IMR-90 (cell line): ENCODE measurements around the gene STRN. TPM values are rescaled to one million over a fixed set of nuclear protein-coding genes. Genes with fewer than 3 reads are reported as not detected.

ENCODE experiments used
- ATAC-seq: fragments of 200-7000 bp; cut with Tn5 transposase; 2 replicates; pipeline ENCODE4 v1.9.1; 2020; ENCODE audit warnings: low read depth, mild to moderate bottlenecking, moderate library complexity
- BruUV-seq: library from RNA; stranded (reverse); fragments of 400-500 nt; replicated peaks from 2 replicates; lab custom pipeline; 2021; lab: Mats Ljungman, UMichigan
- CTCF ChIA-PET: fragments of 300-600 bp; formaldehyde crosslinking; extraction: SDS; loops from one replicate; lab custom pipeline; 2021; ENCODE audit warnings: antibody characterized with exemption; lab: Yijun Ruan, JAX
- POLR2A ChIA-PET: fragments of 300-600 bp; sonication (Branson Sonifier 250); formaldehyde crosslinking; loops from one replicate; lab custom pipeline; 2022; ENCODE audit warnings: antibody characterized with exemption; ENCODE audit not compliant: unreplicated experiment; lab: Charles Lee
- DNase-seq: peaks from one replicate; pipeline ENCODE4 v3.0.0; 2013
- H2AFZ ChIP-seq: replicated peaks from 2 replicates; pipeline ENCODE3; 2013; ENCODE audit warnings: low read length, mild to moderate bottlenecking; ENCODE audit not compliant: poor library complexity
- H2AK5ac ChIP-seq: 2 replicates; pipeline ENCODE4 v1.6.1; 2013; ENCODE audit warnings: low read depth, low read length, inconsistent platforms
- H2AK9ac ChIP-seq: replicated peaks from 2 replicates; pipeline ENCODE3; 2013; ENCODE audit warnings: mild to moderate bottlenecking, low read depth, low read length, moderate library complexity; ENCODE audit not compliant: poor library complexity
- H2BK120ac ChIP-seq: 2 replicates; pipeline ENCODE4 v1.6.1; 2013; ENCODE audit warnings: low read depth, low read length, inconsistent platforms
- H2BK15ac ChIP-seq: 3 replicates; pipeline ENCODE4 v1.6.1; 2013; ENCODE audit warnings: low read depth, low read length, inconsistent platforms
- H2BK20ac ChIP-seq: 2 replicates; pipeline ENCODE4 v1.6.1; 2013; ENCODE audit warnings: low read depth, mild to moderate bottlenecking, inconsistent platforms, low read length, moderate library complexity
- H2BK5ac ChIP-seq: 2 replicates; pipeline ENCODE4 v1.6.1; 2013; ENCODE audit warnings: mild to moderate bottlenecking, low read depth, low read length, inconsistent platforms; ENCODE audit not compliant: poor library complexity, severe bottlenecking
- H3K14ac ChIP-seq: replicated peaks from 2 replicates; pipeline ENCODE4 v1.6.1; 2013; ENCODE audit warnings: low read depth, low read length, inconsistent platforms
- H3K18ac ChIP-seq: 2 replicates; pipeline ENCODE4 v1.6.1; 2013; ENCODE audit warnings: low read depth, low read length, control low read depth
- H3K23ac ChIP-seq: 2 replicates; pipeline ENCODE4 v1.6.1; 2013; ENCODE audit warnings: low read depth, low read length, inconsistent platforms
- H3K27ac ChIP-seq: 2 replicates; pipeline ENCODE4 v1.5.1; 2013; ENCODE audit warnings: mild to moderate bottlenecking, control low read depth, low read length; ENCODE audit not compliant: insufficient read depth
- H3K27me3 ChIP-seq: 2 replicates; pipeline ENCODE4 v1.6.1; 2013; ENCODE audit warnings: low read length; ENCODE audit not compliant: control insufficient read depth, insufficient read depth
- H3K36me3 ChIP-seq: 2 replicates; pipeline ENCODE4 v1.6.1; 2013; ENCODE audit warnings: low read length, mixed read lengths; ENCODE audit not compliant: control insufficient read depth, insufficient read depth
- H3K4ac ChIP-seq: 2 replicates; pipeline ENCODE4 v1.6.1; 2013; ENCODE audit warnings: low read depth, low read length, inconsistent platforms
- H3K4me1 ChIP-seq: 2 replicates; pipeline ENCODE4 v1.6.1; 2013; ENCODE audit warnings: low read length, mixed read lengths; ENCODE audit not compliant: control insufficient read depth, insufficient read depth
- H3K4me2 ChIP-seq: 2 replicates; pipeline ENCODE4 v1.6.1; 2013; ENCODE audit warnings: low read depth, mild to moderate bottlenecking, control low read depth, low read length, moderate library complexity
- H3K4me3 ChIP-seq: 2 replicates; pipeline ENCODE4 v1.5.1; 2013; ENCODE audit warnings: low read depth, mild to moderate bottlenecking, control low read depth, low read length, moderate library complexity; ENCODE audit not compliant: insufficient read depth
- H3K56ac ChIP-seq: 2 replicates; pipeline ENCODE4 v1.6.1; 2013; ENCODE audit warnings: low read length, inconsistent platforms; ENCODE audit not compliant: insufficient read depth; ENCODE audit errors: extremely low read depth
- H3K79me1 ChIP-seq, 2 experiments: 2 replicates each; pipeline ENCODE4 v1.6.1; 2013; ENCODE audit warnings: low read length in 2 of 2, inconsistent platforms in 1 of 2, low read depth in 1 of 2
- H3K9ac ChIP-seq: 2 replicates; pipeline ENCODE4 v1.6.1; 2013; ENCODE audit warnings: low read depth, low read length, control low read depth
- H3K9me1 ChIP-seq: 2 replicates; pipeline ENCODE4 v1.6.1; 2013; ENCODE audit warnings: low read length, inconsistent platforms; ENCODE audit not compliant: insufficient read depth
- H3K9me3 ChIP-seq: 2 replicates; pipeline ENCODE4 v1.6.1; 2013; ENCODE audit warnings: low read length; ENCODE audit not compliant: control insufficient read depth, insufficient read depth
- H4K20me1 ChIP-seq: 2 replicates; pipeline ENCODE4 v1.6.1; 2013; ENCODE audit warnings: low read length, inconsistent platforms; ENCODE audit not compliant: insufficient read depth
- H4K5ac ChIP-seq: 2 replicates; pipeline ENCODE4 v1.6.1; 2013; ENCODE audit warnings: mild to moderate bottlenecking, low read depth, low read length, control low read depth
- H4K8ac ChIP-seq, 2 experiments: 2 replicates each; pipeline ENCODE4 v1.6.1; 2013; ENCODE audit warnings: low read depth in 2 of 2, low read length in 2 of 2, control low read depth in 1 of 2, inconsistent platforms in 1 of 2
- H4K91ac ChIP-seq: 2 replicates; pipeline ENCODE4 v1.6.1; 2013; ENCODE audit warnings: low read depth, low read length, inconsistent platforms; ENCODE audit not compliant: insufficient read depth
- BHLHE40 ChIP-seq: fragments of 150-350 bp; IDR thresholded peaks from 2 replicates; pipeline ENCODE4 v1.6.1; 2016; ENCODE audit warnings: mild to moderate bottlenecking, low read depth, low read length
- CHD1 ChIP-seq: IDR thresholded peaks from 2 replicates; pipeline ENCODE4 v1.6.1; 2012; ENCODE audit warnings: low read depth, low read length, improper control_type of control experiment
- MAZ ChIP-seq: IDR thresholded peaks from 2 replicates; pipeline ENCODE4 v1.6.1; 2012; ENCODE audit warnings: low read depth, mild to moderate bottlenecking, low read length, improper control_type of control experiment, moderate library complexity, borderline replicate concordance
- MXI1 ChIP-seq: IDR thresholded peaks from 2 replicates; pipeline ENCODE4 v1.6.1; 2012; ENCODE audit warnings: low read depth, mild to moderate bottlenecking, low read length, moderate library complexity, borderline replicate concordance
- NFE2L2 ChIP-seq: fragments of 150-350 bp; IDR thresholded peaks from 2 replicates; pipeline ENCODE4 v1.6.1; 2016; ENCODE audit warnings: low read depth, mild to moderate bottlenecking, low read length
- SMC3 ChIP-seq: fragments of 150-350 bp; IDR thresholded peaks from 2 replicates; pipeline ENCODE4 v1.6.1; 2016; ENCODE audit warnings: low read depth, mild to moderate bottlenecking, antibody characterized with exemption, low read length, moderate library complexity
- WGBS, 2 experiments: methylation state at CpG; one replicate each; pipeline versions ENCODE4 v1.1.5 to v1.1.7; 2013; ENCODE audit warnings: missing lambda C conversion rate in 2 of 2; ENCODE audit not compliant: insufficient read length in 1 of 2; ENCODE audit errors: extremely low coverage in 2 of 2; 5-methylcytosine and 5-hydroxymethylcytosine counted together
- dilution Hi-C: fragments of 300-500 bp; cut with HindIII; formaldehyde crosslinking; loops from one replicate; pipeline ENCODE4 v1.14.3; 2018; ENCODE audit warnings: low sequenced_read_pairs; ENCODE audit not compliant: unreplicated experiment
- in situ Hi-C: fragments of 300-500 bp; cut with MboI; formaldehyde crosslinking; loops from 3 replicates; pipeline ENCODE4 v1.14.3; 2019; ENCODE audit warnings: low sequenced_read_pairs, inconsistent platforms, mixed read lengths
- intact Hi-C: fragments of 100-400 bp; cut with micrococcal nuclease; formaldehyde crosslinking; loops from 2 replicates; pipeline ENCODE4 v1.10.0; 2022
- polyA plus RNA-seq, 3 experiments: library from polyadenylated mRNA; depleted of rRNA; stranded (reverse); fragments of >200 nt; gene quantifications; 2 replicates each; pipeline ENCODE4 v1.2.3, GENCODE V29; 2012; ENCODE audit warnings: low replicate concordance in 1 of 3
- total RNA-seq: library from RNA; depleted of rRNA; stranded (reverse); fragments of >200 nt; gene quantifications from 2 replicates; pipeline ENCODE4 v1.2.3, GENCODE V29; 2012
- TF ChIP-seq, protein P1 (sequence below): conservative IDR thresholded peaks from 2 replicates; pipeline ENCODE4 v1.5.1; 2012; ENCODE audit warnings: mild to moderate bottlenecking, low read depth, low read length, improper control_type of control experiment

STRN gene
- total and polyA plus RNA-seq, 2 of the 4 experiments (the other 2 are of a cell fraction) = 5.1 to 23.3 TPM

DNA sequence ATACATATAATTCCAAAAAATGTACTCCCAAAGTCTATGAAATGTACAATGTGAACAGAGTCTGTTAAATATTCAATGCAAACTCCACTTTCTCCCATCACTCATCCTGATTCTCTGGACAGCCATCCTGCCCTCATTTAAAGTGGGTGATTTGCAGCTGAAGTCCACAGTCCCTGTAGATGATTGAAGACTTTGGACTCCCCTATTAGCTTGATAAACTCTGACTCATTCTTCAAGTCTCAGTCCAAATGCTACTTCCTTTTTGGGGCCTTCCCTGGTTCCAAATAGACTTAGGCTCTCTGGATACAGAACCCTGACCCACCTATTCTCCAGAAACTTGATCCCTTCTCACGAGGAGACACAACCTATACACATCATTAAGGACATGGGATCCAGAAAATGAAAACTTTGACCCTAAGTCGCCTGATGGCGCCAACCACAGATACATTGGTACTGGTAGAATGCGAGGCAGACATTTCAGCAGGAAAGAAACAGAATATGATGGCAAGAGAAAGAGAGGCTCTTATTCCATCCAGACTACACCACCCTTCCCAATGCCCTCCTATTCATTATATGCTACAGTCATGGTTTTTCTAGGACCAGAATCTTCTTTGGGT is 147.1 kb downstream of the STRN start:
- Histone ChIP-seq H3K9ac (no peak overlapping the region), H3K9me3 (no peaks in the 10 kb centered on the region), H4K20me1 (no peaks in the 10 kb centered on the region), H3K4ac (no peak overlapping the region), H2BK15ac (no peak overlapping the region), H3K23ac (no peak overlapping the region), H3K9me1 (no peaks in the 10 kb centered on the region), H3K14ac (no peak overlapping the region), H3K56ac (no peak overlapping the region), H3K36me3 (no peaks in the 10 kb centered on the region), H2AFZ (no peak overlapping the region), H2BK120ac (no peak overlapping the region), H4K5ac (no peak overlapping the region), H2BK5ac (no peak overlapping the region), H2AK5ac (no peak overlapping the region), H4K91ac (no peak overlapping the region), H3K4me3 (no peak overlapping the region), H2BK20ac (no peak overlapping the region), H4K8ac (no peak overlapping the region), H2AK9ac (no peak overlapping the region), H3K79me1 (no peaks in the 10 kb centered on the region), H3K4me2 (no peak overlapping the region), H3K18ac (no peak overlapping the region), H3K4me1 (no peaks in the 10 kb centered on the region), H3K27ac (no peak overlapping the region), H3K27me3 (peaks cover 9% of the 10 kb centered on the region)
- intact Hi-C loops = no loop called here
- ATAC-seq (no peak), DNase-seq (no peak)
- in situ Hi-C loops = no loop called here
- TF ChIP-seq NFE2L2 = no peak
- TF ChIP-seq CHD1 = no peak
- no peak for TF ChIP-seq MAZ
- TF ChIP-seq, protein P1, sequence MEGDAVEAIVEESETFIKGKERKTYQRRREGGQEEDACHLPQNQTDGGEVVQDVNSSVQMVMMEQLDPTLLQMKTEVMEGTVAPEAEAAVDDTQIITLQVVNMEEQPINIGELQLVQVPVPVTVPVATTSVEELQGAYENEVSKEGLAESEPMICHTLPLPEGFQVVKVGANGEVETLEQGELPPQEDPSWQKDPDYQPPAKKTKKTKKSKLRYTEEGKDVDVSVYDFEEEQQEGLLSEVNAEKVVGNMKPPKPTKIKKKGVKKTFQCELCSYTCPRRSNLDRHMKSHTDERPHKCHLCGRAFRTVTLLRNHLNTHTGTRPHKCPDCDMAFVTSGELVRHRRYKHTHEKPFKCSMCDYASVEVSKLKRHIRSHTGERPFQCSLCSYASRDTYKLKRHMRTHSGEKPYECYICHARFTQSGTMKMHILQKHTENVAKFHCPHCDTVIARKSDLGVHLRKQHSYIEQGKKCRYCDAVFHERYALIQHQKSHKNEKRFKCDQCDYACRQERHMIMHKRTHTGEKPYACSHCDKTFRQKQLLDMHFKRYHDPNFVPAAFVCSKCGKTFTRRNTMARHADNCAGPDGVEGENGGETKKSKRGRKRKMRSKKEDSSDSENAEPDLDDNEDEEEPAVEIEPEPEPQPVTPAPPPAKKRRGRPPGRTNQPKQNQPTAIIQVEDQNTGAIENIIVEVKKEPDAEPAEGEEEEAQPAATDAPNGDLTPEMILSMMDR = no peak
- TF ChIP-seq SMC3 = no peak
- no peak for TF ChIP-seq BHLHE40
- TF ChIP-seq MXI1 = no peak
- CTCF ChIA-PET = no interaction called here
- dilution Hi-C loops = no loop called here
- POLR2A ChIA-PET = no interaction called here
- no TSS peak for BruUV-seq
- no CpG with 5 or more reads among the region's 4 CpGs for WGBS, 2 experiments
